Pancreas (tissue), 10 donors: Measurements from ENCODE around the gene IL22RA2. TPM values are rescaled to one million over a fixed set of nuclear protein-coding genes. Genes with fewer than 3 reads are reported as not detected.
A peak's percentile ranks its signal among the peaks of the same experiment; 100 is the strongest.

Source experiments
- ATAC-seq, 4 donors: fragments of 200-7000 bp; cut with Tn5 transposase; one replicate each; pipeline versions ENCODE4 v1.8.0 to v1.9.1; 2020; ENCODE audit warnings: mild to moderate bottlenecking in 4 of 4, moderate library complexity in 4 of 4
- DNase-seq, 6 donors: peaks; one replicate each; pipeline ENCODE4 v3.0.0-alpha.2; 2020
- FAIRE-seq: peaks from 2 replicates; lab custom pipeline; 2012; peaks lifted over from hg19 to GRCh38; lab: Jason Lieb, UNC
- H3K27ac ChIP-seq, 4 donors: fragments of 200-600 bp; sonication (generic); 1 replicate in 3 of 4; 2 replicates in 1 of 4; pipeline versions ENCODE4 v1.5.0 to v1.8.0; 2020
- H3K27me3 ChIP-seq, 4 donors: fragments of 200-600 bp; one replicate each; pipeline ENCODE4 v1.8.0; 2021
- H3K36me3 ChIP-seq, 3 donors: fragments of 200-600 bp; sonication (generic) in 1 of 3; one replicate each; pipeline versions ENCODE4 v1.5.0 to v1.8.0; 2020 to 2021
- H3K4me1 ChIP-seq, 3 donors: fragments of 200-600 bp; one replicate each; pipeline ENCODE4 v1.8.0; 2021
- H3K4me3 ChIP-seq, 4 donors: fragments of 200-600 bp; sonication (generic) in 2 of 4; one replicate each; pipeline versions ENCODE4 v1.5.0 to v1.8.0; 2020 to 2021
- H3K9me3 ChIP-seq, 4 donors: fragments of 200-600 bp; one replicate each; pipeline ENCODE4 v1.8.0; 2021
- WGBS, 2 donors: extraction: QIAGEN DNeasy Blood & Tissue Kit; methylation state at CpG; one replicate each; pipeline ENCODE4 v1.1.7; 2013; 5-methylcytosine and 5-hydroxymethylcytosine counted together
- intact Hi-C, 3 donors: fragments of 100-400 bp; cut with DNase I; formaldehyde crosslinking; loops; one replicate each; pipeline versions ENCODE4 v1.11.1 to v1.14.2; 2022
- polyA plus RNA-seq, 2 donors: library from polyadenylated mRNA; stranded (reverse); fragments of 200-250 nt; gene quantifications; one replicate each; pipeline ENCODE4 v1.2.3, GENCODE V29; 2013
- total RNA-seq, 6 donors: library from RNA; stranded (reverse); fragmentation: NEBNext Ultra II Directional in 4 of 6; extraction: Animal tissue kit (Norgen Biotek cat#: 25700) in 4 of 6; gene quantifications; one replicate each; pipeline versions ENCODE4 v1.2.1 to v1.2.4, GENCODE V29; 2021 to 2023
- TF ChIP-seq, protein P1 (sequence below), 4 donors: fragments of 200-600 bp; sonication (generic) in 3 of 4; IDR thresholded peaks; one replicate each; pipeline versions ENCODE4 v1.5.0 to v1.8.0; 2021; ENCODE audit warnings: antibody characterized with exemption in 4 of 4
- donor health status: healthy with polysubstance abuse.
- donor health status: DM: no; HTN: no; CAD: no; lungs with moderate emphysema.
- donor health status: DM: no; HTN: no; CAD: no.
- donor health status: control.
- donor health status: control.
- donor health status: Bipolar disorder and iron deficiency.
- donor health status: DM: yes; HTN: yes; CAD: no.
- donor health status: DM: no; HTN: no; CAD: no.
- donor health status: DM: no; HTN: no; CAD: no.
- donor health status: DM: yes; HTN: yes; CAD: no.

IL22RA2 gene
- total and polyA plus RNA-seq, 8 donors: 0.06 TPM; not detected in 7

DNA sequence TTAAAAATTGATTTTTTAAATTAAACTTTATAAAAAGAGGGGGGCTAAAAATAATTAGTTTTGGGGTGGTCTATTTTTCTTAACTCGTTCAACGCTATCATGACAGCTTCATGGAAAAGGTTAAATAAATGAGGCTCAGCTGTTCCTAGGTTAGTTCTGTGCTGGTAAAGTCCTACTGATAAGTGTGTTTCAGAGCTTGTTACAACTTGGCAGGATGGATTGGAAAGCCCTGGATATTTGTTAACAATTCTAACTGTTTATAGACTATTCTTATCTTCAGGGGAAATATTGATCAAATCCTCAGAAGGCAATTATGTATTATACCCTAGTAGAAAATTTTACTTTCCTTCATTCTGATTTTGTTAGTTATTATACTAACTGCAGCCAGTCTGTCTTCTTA is 50.4 kb downstream of the IL22RA2 start:
- intact Hi-C loops: no loop called here
- Histone ChIP-seq H3K27me3 (no peaks in the 10 kb centered on the region), H3K27ac (no peak overlapping the region), H3K36me3 (no peaks in the 10 kb centered on the region), H3K9me3 (peaks cover 0 to 3% (median 0%) of the 10 kb centered on the region in 4 donors), H3K4me1 (peaks cover 5 to 6% (median 5%) of the 10 kb centered on the region in 3 donors), H3K4me3 (no peak overlapping the region)
- TF ChIP-seq, protein P1, sequence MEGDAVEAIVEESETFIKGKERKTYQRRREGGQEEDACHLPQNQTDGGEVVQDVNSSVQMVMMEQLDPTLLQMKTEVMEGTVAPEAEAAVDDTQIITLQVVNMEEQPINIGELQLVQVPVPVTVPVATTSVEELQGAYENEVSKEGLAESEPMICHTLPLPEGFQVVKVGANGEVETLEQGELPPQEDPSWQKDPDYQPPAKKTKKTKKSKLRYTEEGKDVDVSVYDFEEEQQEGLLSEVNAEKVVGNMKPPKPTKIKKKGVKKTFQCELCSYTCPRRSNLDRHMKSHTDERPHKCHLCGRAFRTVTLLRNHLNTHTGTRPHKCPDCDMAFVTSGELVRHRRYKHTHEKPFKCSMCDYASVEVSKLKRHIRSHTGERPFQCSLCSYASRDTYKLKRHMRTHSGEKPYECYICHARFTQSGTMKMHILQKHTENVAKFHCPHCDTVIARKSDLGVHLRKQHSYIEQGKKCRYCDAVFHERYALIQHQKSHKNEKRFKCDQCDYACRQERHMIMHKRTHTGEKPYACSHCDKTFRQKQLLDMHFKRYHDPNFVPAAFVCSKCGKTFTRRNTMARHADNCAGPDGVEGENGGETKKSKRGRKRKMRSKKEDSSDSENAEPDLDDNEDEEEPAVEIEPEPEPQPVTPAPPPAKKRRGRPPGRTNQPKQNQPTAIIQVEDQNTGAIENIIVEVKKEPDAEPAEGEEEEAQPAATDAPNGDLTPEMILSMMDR (IDR thresholded peaks at IDR 0.05): no peak
- FAIRE-seq: no peak
- 14 to 18% methylated on average over 2 of the region's 2 CpGs for WGBS, 2 donors
- no peak for DNase-seq
- peak in 3 of 4 donors; percentile 54 to 66 (median 58) for ATAC-seq

GRCh38 chr6:137122612-137123011 is 50.8 kb downstream of the IL22RA2 start:
- intact Hi-C loops: no loop called here
- Histone ChIP-seq H3K27ac (no peak overlapping the region), H3K36me3 (no peaks in the 10 kb centered on the region), H3K9me3 (peaks cover 0 to 3% (median 0%) of the 10 kb centered on the region in 4 donors), H3K4me3 (no peak overlapping the region), H3K27me3 (no peaks in the 10 kb centered on the region), H3K4me1 (peaks cover 5 to 6% (median 5%) of the 10 kb centered on the region in 3 donors)
- 50 to 58% methylated on average over 4 of the region's 4 CpGs for WGBS, 2 donors
- ATAC-seq (peak in 3 of 4 donors; percentile 71 to 83 (median 76)), FAIRE-seq (no peak), DNase-seq (peak in 1 of 6 donors; percentile 13)
- TF ChIP-seq, protein P1 (IDR thresholded peaks at IDR 0.05): no peak

- H3K4me1 ChIP-seq: peaks cover 5 to 6% (median 5%) of the 10 kb centered on the region in 3 donors
- H3K4me3 ChIP-seq: no peak overlapping the region
- whole genome bisulfite sequencing, 2 donors: 61 to 80% methylated on average over 2 of the region's 2 CpGs
- no peak for DNase-seq
- H3K36me3 ChIP-seq: no peaks in the 10 kb centered on the region
- ATAC-seq: peak in 2 of 4 donors; percentile 30 to 40
- intact Hi-C loops: no loop called here
- FAIRE-seq: no peak
- no peaks in the 10 kb centered on the region for H3K27me3 ChIP-seq
- H3K27ac ChIP-seq: peak overlapping the region in 2 of 4 donors; percentile 4 to 18
- TF ChIP-seq, protein P1 (IDR thresholded peaks at IDR 0.05): no peak
- H3K9me3 ChIP-seq: peaks cover 0 to 3% (median 0%) of the 10 kb centered on the region in 4 donors
Measured at GRCh38 chr6:137121401-137121997, 51.9 kb downstream of the IL22RA2 start.

- intact Hi-C loops: no loop called here
- FAIRE-seq (no peak), ATAC-seq (peak in 2 of 4 donors; percentile 40 to 62), DNase-seq (no peak)
- H3K36me3 ChIP-seq: no peaks in the 10 kb centered on the region
- TF ChIP-seq, protein P1 (IDR thresholded peaks at IDR 0.05): no peak
- no peak overlapping the region for H3K4me3 ChIP-seq
- peak overlapping the region in 3 of 4 donors; percentile 18 to 48 (median 44) for H3K27ac ChIP-seq
- peaks cover 0 to 3% (median 0%) of the 10 kb centered on the region in 4 donors for H3K9me3 ChIP-seq
- no peaks in the 10 kb centered on the region for H3K27me3 ChIP-seq
- peaks cover 5 to 6% (median 5%) of the 10 kb centered on the region in 3 donors for H3K4me1 ChIP-seq
Measured at GRCh38 chr6:137120748-137121147, 52.7 kb downstream of the IL22RA2 start.
